HepG2 (cell line): ENCODE measurements around the gene MRPS5. TPM values are rescaled to one million over a fixed set of nuclear protein-coding genes. Genes with fewer than 3 reads are reported as not detected.
A peak's percentile ranks its signal among the peaks of the same experiment; 100 is the strongest.

Experiments
- KDM4B ChIP-seq: sonication (generic); formaldehyde crosslinking; IDR thresholded peaks from 2 replicates; pipeline ENCODE4 v1.4.0; 2020; ENCODE audit warnings: missing genetic modification reagents
- MYPOP ChIP-seq: sonication (generic); formaldehyde crosslinking; IDR thresholded peaks from 2 replicates; pipeline ENCODE4 v1.8.1; 2023; ENCODE audit warnings: mild to moderate bottlenecking, moderate library complexity, missing genetic modification reagents
- PRDM4 ChIP-seq: sonication (generic); formaldehyde crosslinking; IDR thresholded peaks from 2 replicates; pipeline ENCODE4 v1.9.0; 2021; ENCODE audit warnings: missing genetic modification reagents, borderline replicate concordance
- REXO4 ChIP-seq: sonication (generic); formaldehyde crosslinking; IDR thresholded peaks from 2 replicates; pipeline ENCODE4 v1.8.0; 2022; ENCODE audit warnings: missing genetic modification reagents, mild to moderate bottlenecking, borderline replicate concordance
- ZFP90 ChIP-seq: sonication (generic); formaldehyde crosslinking; IDR thresholded peaks from 2 replicates; pipeline ENCODE4 v1.8.0; 2022; ENCODE audit warnings: missing genetic modification reagents, mild to moderate bottlenecking, inconsistent platforms, borderline replicate concordance
- ZNF605 ChIP-seq: sonication (generic); formaldehyde crosslinking; IDR thresholded peaks from 2 replicates; pipeline ENCODE4 v1.8.0; 2022; ENCODE audit warnings: mild to moderate bottlenecking, missing genetic modification reagents
- ZNF710 ChIP-seq: sonication (generic); formaldehyde crosslinking; IDR thresholded peaks from 2 replicates; pipeline ENCODE4 v1.5.0; 2020; ENCODE audit warnings: mild to moderate bottlenecking, missing genetic modification reagents, borderline replicate concordance
- ZSCAN22 ChIP-seq: sonication (generic); formaldehyde crosslinking; IDR thresholded peaks from 2 replicates; pipeline ENCODE4 v1.4.0; 2020; ENCODE audit warnings: mild to moderate bottlenecking, missing genetic modification reagents
- polyA plus RNA-seq, 8 experiments: library from polyadenylated mRNA; depleted of rRNA in 3 of 8; stranded (reverse) in 7 of 8; unstranded in 1 of 8; fragments of >200 nt; fragmentation: Illumina TruSeq in 4 of 8; extraction: Trizol in 4 of 8; gene quantifications; 2 replicates each; pipeline versions ENCODE4 v1.2.1 to v1.2.3, GENCODE V29; 2011 to 2016; ENCODE audit warnings: low read depth in 4 of 8, missing spikeins in 1 of 8, mixed read lengths in 1 of 8; ENCODE audit not compliant: insufficient read depth in 1 of 8
- total RNA-seq, 5 experiments: library from RNA; depleted of rRNA; stranded (reverse); fragments of >200 nt; fragmentation: Illumina TruSeq; extraction: Trizol; gene quantifications; 2 replicates each; pipeline ENCODE4 v1.2.3, GENCODE V29; 2016; ENCODE audit warnings: low read depth in 1 of 5

The MRPS5 gene
- total and polyA plus RNA-seq, 2 of the 13 experiments (the other 11 are each of a cell fraction or from before 2014, with no cell fraction given) = 98.8 to 134 TPM

DNA sequence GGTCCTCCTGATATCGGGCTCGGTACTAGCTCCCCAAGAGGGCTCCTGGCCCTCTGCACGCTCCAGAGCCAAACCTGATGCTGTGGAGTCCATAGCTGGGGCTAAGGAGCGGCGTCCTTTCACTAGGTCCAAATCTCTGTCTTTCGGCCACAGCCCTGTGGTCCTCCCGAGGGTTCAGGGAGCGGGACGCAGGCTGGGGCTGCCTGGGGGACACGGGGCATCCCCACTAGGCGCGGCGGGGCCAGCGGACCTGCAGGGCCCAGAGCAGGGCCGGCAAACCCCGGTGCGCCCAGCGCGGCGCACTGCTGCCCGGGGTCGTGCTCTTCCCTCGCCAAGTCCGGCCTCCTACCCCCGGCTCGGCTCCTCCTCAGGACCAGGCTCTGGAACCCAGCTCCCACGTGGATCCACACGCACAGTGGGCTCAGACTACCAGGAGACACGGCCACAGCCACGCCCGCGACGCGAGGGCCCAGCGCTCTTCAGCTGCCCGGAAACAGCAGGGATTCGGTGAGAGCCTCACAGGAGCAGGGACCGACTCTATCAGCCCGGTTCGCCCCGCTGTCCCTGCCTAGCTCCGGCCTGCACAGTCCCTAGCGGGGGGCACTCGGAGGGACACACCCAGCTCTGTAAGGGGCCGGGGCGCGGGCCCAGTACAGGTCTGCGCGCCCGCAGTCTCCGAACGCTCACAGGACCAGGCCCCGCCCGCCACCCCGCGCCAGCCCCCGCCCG lies 37.4 kb upstream of the MRPS5 start (continued):
- TF ChIP-seq ZFP90 (no peak), ZNF710 (CRISPR knock-in tag) (no peak), PRDM4 (CRISPR knock-in tag) (no peak), KDM4B (0 out of 2 replicates have a peak, but pooled peaks have one; percentile 11), REXO4 (CRISPR knock-in tag) (no peak), ZNF605 (CRISPR knock-in tag) (no peak; the same call in 1 of the 2 replicates), ZSCAN22 (CRISPR knock-in tag) (no peak), MYPOP (CRISPR knock-in tag) (no peak)
